IPS-NIHi7 (cell line): Measurements from ENCODE around the gene GNPTAB.
A peak's percentile ranks its signal among the peaks of the same experiment; 100 is the strongest.

Experiments used
- DNase-seq: peaks from one replicate; pipeline ENCODE4 v3.0.0; 2012; ENCODE audit warnings: mixed read lengths; ENCODE audit errors: extremely low spot score

The GNPTAB gene

DNA sequence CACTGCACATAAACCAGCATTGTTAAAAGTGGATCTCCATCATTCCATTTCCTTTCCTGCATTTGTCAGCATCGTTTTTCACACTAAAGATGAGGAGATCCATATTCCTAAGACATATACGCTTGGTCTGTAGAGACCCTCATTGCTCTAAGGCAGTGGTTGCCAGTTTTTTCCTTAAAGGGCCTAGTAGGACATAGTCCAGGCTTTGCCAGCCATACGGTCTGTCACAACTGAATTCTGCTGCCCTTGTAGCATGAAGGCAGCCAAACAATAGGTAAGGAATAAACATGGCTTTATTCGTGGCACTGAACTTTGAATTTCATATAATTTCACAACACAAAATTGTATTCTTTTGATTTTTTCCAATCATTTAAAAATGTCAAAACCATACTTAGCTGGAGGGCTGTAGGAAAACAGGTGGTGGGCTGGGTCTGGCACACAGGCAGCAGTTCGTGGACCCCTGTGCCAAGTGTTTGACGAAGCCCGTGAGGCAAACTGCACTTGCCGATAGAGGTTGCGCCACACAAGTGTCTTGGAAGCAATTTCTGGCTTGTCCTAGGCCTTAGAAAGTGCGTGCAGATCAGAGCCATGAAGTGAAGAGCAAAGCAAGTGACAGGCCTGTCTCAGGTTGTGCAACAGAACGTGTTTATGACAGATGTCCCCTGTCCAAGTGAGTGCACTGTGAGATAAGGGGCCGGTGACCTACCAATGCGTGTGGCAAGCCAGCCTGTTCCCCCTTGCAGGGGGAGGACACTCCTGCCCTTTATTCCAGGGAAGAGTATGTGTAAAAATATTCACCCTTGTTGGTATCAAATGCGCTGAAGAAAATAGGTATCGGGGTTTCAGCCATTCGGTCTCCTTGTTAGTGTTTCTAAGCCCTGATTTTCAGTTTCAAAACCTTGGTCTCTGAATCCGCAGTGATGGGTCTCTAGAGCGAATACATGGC lies 134.2 kb downstream of the GNPTAB start:
- peak; percentile 18 for DNase-seq

DNA sequence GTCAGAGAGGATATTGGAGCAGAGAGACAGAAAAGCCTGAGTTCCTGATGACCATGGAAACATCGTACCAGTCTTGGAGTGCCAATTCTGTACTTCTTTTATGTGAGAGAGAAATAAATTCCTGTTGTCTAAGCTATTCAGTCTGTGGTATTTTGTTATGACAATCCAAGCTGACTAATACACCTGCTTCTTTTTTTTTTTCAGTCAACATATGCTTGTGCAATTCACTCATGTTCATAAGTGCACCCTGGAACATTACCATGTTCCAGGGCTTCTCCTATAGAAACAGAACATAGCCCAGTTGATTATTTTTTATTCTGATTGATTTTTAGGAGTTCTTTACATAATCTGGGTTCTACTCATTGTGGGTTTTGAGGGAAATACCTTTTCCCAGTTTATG lies 135.1 kb downstream of the GNPTAB start:
- DNase-seq, result no peak
